HG02763 (cell line): ENCODE measurements around the gene SLC29A3.

ENCODE experiments used
- ATAC-seq: cut with Tn5 transposase; IDR thresholded peaks from one replicate; pipeline ENCODE4 v1.9.1; 2021; ENCODE audit warnings: mild to moderate bottlenecking, moderate library complexity; ENCODE audit not compliant: unreplicated experiment

SLC29A3 gene

GRCh38 chr10:71368176-71368575 lies 49.1 kb downstream of the SLC29A3 start:
- ATAC-seq: no peak

- ATAC-seq: no peak
Measured at GRCh38 chr10:71368643-71369042, 49.6 kb downstream of the SLC29A3 start.

GRCh38 chr10:71369602-71370001 lies 50.5 kb downstream of the SLC29A3 start:
- no peak for ATAC-seq

GRCh38 chr10:71370031-71370430 lies 51.0 kb downstream of the SLC29A3 start:
- ATAC-seq: no peak

- no peak for ATAC-seq
Measured at GRCh38 chr10:71371750-71372166, 52.7 kb downstream of the SLC29A3 start.

DNA sequence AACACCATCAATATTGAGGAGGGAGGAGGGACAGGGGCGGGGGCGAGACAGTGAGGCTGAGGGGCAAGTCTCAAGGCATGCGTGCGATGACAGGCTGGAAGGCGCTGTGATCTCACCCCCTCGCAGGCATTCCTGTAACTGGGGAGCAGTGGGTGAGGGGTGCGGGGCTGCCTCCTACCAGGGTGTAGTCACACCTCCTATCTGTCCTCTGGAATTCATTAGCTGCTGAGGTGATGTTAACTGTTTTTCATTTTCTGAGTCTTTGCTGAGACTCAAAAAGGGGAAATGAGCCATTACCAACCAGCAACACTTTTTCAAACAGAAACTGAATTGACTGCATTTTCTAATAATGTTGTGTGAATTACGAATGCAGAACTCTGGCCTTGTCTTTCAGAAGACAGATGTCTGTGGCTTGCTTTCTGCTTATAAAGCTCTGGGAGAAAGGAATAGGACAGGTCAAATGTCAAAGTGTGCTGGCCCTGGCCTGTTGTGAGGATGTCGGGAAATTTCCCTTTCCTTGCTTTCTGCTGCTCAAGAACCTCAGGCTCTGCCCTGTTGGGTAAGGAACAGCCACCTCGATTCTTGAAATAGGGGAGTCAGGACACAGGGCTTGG lies 53.9 kb downstream of the SLC29A3 start:
- ATAC-seq: peak; percentile 52

- ATAC-seq: no peak
Measured at GRCh38 chr10:71374481-71375233, 55.6 kb downstream of the SLC29A3 start.

- no peak for ATAC-seq
Measured at GRCh38 chr10:71375952-71376351, 56.9 kb downstream of the SLC29A3 start.

GRCh38 chr10:71378336-71379117 lies 59.5 kb downstream of the SLC29A3 start:
- ATAC-seq: no peak

DNA sequence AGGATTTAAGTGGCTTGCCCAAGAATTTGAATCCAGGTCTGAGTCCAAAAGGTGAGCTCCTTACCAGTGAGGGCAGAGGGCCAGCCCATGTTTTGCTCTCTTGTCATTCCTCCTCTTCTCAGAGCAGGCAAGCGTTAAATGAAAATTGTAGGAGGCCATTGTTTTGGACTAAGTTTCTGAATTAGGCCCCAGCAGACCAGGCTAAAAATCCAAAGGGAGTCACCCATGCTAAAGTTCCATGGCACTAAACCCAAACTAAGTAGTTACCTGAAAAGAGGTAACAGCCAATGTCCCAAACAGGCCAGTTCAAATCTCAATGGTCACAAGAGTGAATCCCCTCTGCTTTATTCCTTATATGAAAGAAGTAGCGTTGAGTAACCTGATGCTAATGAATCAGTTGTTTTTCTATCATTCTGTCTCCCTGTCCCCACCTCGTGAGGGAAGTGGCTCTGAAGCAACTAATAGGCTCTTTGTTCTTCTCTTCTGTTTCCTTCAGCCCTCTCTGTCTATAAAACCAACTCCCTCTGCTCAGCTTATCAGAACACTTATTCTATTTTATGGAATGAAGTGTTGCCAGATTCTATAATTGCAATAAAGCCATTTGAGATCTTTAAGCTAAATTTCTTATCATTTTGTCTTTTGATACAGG lies 60.2 kb downstream of the SLC29A3 start:
- no peak for ATAC-seq

DNA sequence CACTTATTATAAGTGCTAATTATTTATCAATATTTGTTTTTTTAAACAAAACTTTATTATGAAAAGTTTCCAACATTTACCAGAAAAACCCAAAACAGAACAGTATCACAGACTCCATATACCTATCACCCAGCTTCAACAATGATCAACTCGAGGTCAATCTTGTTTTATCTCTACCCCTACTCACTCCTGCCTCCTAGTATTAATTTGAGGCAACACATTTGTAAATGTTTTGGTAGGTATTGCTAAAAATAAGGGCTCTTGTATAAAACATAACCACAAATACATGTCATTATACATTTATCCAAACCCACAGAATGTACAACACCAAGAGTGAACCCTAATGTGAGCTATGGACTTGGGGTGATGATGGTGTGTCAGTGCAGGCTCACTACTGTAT lies 61.8 kb downstream of the SLC29A3 start:
- no peak for ATAC-seq

DNA sequence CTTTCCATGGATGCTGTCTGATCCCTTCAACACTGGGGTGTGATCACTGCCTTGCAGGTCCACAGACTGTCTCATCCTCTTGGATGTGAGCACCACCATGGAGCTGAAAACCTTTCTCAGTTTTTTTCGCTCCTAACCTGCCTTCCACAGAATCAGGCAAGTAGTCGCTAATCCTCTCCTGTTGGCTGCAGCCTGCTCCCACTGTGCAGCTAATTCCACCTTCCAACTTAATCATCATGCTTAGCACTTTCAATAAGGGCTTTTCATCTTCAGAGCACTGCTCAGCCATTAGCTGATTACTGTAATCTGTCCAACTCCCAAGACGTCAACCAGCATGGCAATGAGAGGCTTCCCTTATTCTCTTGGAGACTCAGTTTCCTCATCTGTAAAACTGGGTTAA lies 62.6 kb downstream of the SLC29A3 start:
- ATAC-seq: no peak

- ATAC-seq: no peak
Measured at GRCh38 chr10:71382028-71382427, 63.0 kb downstream of the SLC29A3 start.

DNA sequence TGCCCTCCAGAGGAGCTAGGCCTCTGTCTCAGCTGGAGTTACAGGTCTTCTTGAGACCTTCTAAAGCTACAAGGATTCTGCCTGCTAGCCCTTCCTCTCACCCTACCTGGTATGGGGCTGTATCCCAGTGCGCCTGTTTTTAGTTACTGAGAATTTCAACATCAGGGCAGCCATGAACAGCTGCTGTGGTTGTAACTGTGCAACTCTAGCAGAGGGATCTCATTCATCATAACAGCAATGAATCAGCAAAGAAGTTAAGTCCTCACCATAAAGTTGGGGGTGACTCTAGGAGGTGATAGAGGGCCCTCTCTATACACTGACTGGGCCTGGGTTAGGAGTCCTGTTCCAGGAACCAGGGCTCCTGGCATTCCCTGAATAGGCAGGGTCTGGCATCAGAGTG lies 63.7 kb downstream of the SLC29A3 start:
- ATAC-seq: no peak

- ATAC-seq: no peak
Measured at GRCh38 chr10:71383972-71384687, 65.1 kb downstream of the SLC29A3 start.

GRCh38 chr10:71388171-71388570 lies 69.1 kb downstream of the SLC29A3 start:
- no peak for ATAC-seq

DNA sequence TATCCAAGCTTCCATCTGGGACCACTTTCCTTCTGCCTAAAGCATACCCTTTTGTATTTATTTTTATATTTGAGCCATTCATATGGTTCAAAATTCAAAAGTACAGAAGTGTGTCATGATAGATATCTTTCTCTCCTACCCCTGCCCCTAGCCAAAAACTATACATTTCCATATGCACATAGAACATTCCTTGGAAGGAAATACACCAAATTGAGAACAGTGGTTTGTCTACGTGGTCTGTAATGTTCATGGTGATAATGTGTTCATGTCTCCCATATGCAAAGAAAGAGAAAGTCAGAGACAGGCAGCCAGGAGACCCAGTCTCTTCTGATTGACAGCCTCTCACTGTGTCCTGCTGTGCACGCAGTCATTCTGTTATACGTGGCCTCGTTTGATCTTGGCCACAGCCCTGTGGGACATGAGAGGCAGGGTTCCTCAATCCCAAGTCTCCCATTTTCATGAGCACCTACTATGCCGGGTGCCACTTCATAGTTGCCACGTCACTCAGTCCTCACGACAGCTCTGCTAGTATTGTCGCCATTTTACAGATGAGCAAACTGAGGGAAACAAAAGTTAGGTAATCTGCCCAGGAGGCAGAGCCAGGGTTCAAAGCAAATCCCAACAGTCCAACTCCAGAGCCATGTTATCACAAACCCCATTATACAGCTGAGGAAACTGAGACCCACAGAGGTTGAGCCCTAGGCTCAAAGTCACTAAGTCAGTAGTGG lies 69.7 kb downstream of the SLC29A3 start:
- no peak for ATAC-seq

GRCh38 chr10:71389768-71390460 lies 70.9 kb downstream of the SLC29A3 start:
- ATAC-seq: no peak

- no peak for ATAC-seq
Measured at GRCh38 chr10:71390461-71390835, 71.4 kb downstream of the SLC29A3 start.
